ENCODE measurements around the gene TAOK1.

DNA sequence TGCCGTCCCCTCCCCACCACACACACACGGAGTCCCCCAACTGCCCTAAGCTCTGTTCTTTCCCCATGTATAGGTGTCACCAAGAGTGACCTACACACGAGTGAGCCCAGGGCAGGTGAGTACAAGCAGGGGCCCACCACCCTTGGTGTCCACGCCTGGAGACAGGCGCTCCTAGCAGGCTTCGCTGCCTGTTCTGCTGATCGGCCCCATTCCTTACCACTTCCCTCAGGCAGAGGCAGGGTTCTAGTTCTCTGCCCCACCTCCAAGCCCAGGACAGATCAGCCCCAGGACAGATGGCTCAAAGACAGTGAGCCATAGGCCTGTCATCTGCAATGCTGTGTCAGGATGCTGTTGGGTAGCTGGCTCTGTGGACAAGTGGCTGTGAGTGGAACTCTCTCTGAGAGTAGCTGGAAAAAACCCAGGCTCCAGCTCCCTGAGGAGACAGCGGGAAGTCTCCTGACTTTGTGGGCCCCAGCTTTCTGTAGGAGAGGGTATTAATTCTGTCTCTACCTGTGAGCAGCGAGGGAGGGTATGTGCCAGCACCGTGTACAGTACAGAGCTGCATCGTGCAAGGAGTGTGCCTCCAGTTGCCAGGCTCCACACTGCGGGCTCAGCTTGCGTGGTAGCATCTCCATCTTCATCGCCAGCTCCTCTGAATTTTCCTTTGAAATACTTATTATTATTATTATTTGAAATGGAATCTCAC is 179.2 kb downstream of the TAOK1 start:
- TF ChIP-seq PHF8 (IDR thresholded peaks at IDR 0.05; ENCODE audit: borderline replicate concordance, low read depth), result no peak
- TF ChIP-seq, protein P1, sequence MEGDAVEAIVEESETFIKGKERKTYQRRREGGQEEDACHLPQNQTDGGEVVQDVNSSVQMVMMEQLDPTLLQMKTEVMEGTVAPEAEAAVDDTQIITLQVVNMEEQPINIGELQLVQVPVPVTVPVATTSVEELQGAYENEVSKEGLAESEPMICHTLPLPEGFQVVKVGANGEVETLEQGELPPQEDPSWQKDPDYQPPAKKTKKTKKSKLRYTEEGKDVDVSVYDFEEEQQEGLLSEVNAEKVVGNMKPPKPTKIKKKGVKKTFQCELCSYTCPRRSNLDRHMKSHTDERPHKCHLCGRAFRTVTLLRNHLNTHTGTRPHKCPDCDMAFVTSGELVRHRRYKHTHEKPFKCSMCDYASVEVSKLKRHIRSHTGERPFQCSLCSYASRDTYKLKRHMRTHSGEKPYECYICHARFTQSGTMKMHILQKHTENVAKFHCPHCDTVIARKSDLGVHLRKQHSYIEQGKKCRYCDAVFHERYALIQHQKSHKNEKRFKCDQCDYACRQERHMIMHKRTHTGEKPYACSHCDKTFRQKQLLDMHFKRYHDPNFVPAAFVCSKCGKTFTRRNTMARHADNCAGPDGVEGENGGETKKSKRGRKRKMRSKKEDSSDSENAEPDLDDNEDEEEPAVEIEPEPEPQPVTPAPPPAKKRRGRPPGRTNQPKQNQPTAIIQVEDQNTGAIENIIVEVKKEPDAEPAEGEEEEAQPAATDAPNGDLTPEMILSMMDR (IDR thresholded peaks at IDR 0.05), result no peak
- no peak for TF ChIP-seq REST (IDR thresholded peaks at IDR 0.05)
